ENCODE data around the gene TRIOBP.

The TRIOBP gene

DNA sequence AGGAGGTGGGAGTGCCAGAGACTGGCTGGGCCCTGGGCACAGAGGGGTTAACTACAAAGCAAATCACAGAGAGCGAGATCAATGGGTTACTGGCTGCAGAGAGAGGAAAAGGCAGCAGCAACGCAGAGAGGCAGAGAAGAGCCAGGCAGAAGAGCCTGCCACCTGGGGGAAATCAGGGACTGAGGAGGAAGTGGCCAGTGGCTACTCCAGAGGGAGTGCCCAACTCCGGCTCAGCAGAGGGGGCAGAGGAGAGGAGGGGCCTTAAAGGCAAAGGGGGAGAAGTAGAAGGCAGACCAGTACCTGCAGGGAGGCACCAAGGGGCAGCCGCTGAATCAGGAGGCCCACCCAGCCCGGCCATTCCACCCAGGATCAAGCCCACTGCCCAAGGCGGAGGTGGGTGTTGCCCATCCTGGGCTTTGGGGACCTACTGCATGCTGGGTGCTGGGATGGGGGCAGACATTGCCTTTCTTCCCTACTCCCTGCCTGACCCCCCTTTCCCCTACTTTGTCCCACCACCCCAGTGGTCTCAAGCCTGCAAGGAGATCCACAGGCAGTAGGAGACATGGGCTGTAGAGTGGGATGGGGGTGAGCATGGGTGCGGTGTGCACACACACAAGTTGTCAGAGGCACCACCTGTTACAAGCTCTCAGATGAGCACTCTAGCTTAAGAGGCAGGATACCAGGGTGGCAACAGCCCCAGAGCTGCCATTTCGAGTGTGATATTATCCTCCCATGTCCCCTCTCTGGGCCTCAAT is 125.4 kb downstream of the TRIOBP start:
- DNase-seq (ENCODE audit: low spot score in 2 of 2) (no peak), ATAC-seq (ENCODE audit: low read depth) (no peak)
- peaks cover 16% of the 10 kb centered on the region for H3K27me3 Mint-ChIP-seq
- H3K36me3 Mint-ChIP-seq = no peaks in the 10 kb centered on the region
- H3K4me3 Mint-ChIP-seq = no peak overlapping the region
- H3K4me1 Mint-ChIP-seq = peaks cover 11% of the 10 kb centered on the region
- no peak overlapping the region for H3K27ac Mint-ChIP-seq
- H3K9me3 Mint-ChIP-seq = no peaks in the 10 kb centered on the region

DNA sequence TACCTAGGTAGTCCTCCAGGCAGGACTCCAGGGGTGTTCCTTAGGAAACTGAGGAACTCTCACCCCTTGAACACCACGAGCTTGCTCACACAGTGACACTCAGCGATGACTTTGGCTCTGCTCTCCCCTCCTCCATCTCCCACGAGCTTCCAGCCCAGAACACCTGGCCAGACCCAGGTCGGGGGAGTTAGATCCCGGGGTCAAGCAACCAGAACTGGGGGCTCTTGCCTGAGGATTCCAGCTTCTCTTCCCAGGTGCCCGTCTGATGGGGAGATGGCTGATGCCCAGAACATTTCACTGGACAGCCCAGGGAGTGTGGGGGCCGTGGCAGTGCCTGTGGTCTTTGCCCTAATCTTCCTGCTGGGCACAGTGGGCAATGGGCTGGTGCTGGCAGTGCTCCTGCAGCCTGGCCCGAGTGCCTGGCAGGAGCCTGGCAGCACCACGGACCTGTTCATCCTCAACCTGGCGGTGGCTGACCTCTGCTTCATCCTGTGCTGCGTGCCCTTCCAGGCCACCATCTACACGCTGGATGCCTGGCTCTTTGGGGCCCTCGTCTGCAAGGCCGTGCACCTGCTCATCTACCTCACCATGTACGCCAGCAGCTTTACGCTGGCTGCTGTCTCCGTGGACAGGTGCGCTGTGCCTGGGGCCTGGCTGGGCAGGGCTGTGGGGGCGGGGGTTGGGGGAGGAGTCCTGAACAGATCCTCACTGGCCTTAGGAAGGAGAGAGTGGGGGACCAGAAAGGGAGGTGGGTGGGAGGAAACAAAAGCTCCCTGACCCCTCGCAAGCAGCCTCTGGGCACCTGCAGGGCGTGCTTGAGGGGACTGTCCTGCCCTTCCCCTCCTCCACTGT is 126.5 kb downstream of the TRIOBP start, which contains the start of gene GALR3:
Gene GALR3 (plus strand): TSS at position 249 of the 852 bp plus-strand sequence. CDS start 25 bp downstream, at position 274.
- ATAC-seq (ENCODE audit: low read depth) (no peak), DNase-seq (ENCODE audit: low spot score in 2 of 2) (no peak)
- no peak within 1 kb of the TSS for H3K4me3 Mint-ChIP-seq
- no peak within 1 kb of the TSS for H3K27ac Mint-ChIP-seq
- H3K36me3 Mint-ChIP-seq = peaks cover 3% of the 10 kb centered on the region
- peaks cover 8% of the 10 kb centered on the region for H3K4me1 Mint-ChIP-seq
- H3K27me3 Mint-ChIP-seq = peaks cover 16% of the 10 kb centered on the region
- H3K9me3 Mint-ChIP-seq = no peaks in the 10 kb centered on the region

DNA sequence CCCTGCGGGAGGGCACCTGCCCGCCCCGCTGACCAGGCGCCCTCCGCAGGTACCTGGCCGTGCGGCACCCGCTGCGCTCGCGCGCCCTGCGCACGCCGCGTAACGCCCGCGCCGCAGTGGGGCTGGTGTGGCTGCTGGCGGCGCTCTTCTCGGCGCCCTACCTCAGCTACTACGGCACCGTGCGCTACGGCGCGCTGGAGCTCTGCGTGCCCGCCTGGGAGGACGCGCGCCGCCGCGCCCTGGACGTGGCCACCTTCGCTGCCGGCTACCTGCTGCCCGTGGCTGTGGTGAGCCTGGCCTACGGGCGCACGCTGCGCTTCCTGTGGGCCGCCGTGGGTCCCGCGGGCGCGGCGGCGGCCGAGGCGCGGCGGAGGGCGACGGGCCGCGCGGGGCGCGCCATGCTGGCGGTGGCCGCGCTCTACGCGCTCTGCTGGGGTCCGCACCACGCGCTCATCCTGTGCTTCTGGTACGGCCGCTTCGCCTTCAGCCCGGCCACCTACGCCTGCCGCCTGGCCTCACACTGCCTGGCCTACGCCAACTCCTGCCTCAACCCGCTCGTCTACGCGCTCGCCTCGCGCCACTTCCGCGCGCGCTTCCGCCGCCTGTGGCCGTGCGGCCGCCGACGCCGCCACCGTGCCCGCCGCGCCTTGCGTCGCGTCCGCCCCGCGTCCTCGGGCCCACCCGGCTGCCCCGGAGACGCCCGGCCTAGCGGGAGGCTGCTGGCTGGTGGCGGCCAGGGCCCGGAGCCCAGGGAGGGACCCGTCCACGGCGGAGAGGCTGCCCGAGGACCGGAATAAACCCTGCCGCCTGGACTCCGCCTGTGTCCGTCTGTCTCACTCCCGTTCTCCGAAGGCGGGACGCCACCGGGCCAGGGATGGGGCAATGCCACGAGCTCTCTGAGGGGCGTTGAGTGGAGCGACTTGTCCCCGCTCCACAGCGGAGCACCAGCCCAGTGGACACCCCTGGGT is 128.1 kb downstream of the TRIOBP start:
- H3K36me3 Mint-ChIP-seq = peaks cover 6% of the 10 kb centered on the region
- peaks cover 2% of the 10 kb centered on the region for H3K4me1 Mint-ChIP-seq
- H3K4me3 Mint-ChIP-seq = peak overlapping the region; percentile 65
- peaks cover 16% of the 10 kb centered on the region for H3K27me3 Mint-ChIP-seq
- no peak for DNase-seq (ENCODE audit: low spot score in 2 of 2)
- no peaks in the 10 kb centered on the region for H3K9me3 Mint-ChIP-seq
- no peak overlapping the region for H3K27ac Mint-ChIP-seq
- peak; percentile 53 for ATAC-seq (ENCODE audit: low read depth)

All from memory B cell (primary cell).